KBM-7 (cell line): ENCODE data around the gene CAMK2B.

Experiments used
- DNase-seq: peaks from one replicate; pipeline ENCODE4 v3.0.0-alpha.2; 2015
- in situ Hi-C: fragments of 300-500 bp; cut with MboI; formaldehyde crosslinking; loops from 2 replicates; pipeline ENCODE4 v1.14.3; 2020; ENCODE audit warnings: low sequenced_read_pairs, low pct_unique_long_range_greater_than_20kb, mixed read lengths

The CAMK2B gene

DNA sequence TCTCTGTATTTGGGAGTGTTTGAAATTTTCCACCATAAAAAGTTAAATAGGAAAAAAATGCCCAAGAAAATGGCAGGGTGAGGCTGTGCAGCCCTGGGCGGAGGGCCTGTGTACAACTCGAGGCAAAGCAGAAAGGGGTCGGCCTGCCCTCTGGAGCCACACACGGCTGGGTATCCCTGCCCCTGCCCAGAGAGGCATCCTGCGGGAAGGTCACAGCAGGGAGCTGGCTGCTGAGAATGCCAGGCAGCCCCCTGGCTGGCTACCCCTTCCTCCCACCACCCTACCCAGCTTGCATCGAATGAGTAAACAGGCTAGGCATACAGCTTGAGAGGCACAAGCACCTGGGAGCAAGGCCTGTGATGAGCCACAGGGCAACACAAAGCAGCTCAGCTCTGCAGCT, 46.1 kb downstream of the CAMK2B start:
- in situ Hi-C loops: no loop called here

GRCh38 chr7:44278451-44279161, 46.8 kb downstream of the CAMK2B start:
- in situ Hi-C loops: no loop called here
- DNase-seq: no peak

More for the DNA sequence above, 46.1 kb downstream of the CAMK2B start:
- no peak for DNase-seq

- in situ Hi-C loops: no loop called here
- no peak for DNase-seq
Observed at GRCh38 chr7:44277851-44278250, 47.5 kb downstream of the CAMK2B start.

DNA sequence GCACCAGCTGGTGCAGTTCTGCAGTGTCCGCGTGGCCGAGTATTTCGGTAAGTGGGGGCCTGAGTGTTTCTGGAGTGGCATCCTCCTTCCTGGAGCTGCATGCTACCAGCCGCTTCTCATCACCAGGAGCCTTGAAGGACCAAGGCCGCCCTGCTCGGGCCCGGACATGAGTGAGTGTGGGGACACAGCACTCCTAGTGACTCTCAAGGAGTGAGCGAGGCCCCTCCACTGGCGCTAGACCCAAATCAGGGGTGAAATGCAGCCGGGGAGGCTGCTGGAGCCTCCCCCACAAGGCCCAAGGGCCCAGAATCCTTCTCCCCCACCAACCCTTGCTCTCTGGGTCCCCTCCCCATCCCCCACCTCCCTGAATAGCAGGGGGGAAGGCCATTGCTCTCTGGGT, 48.0 kb downstream of the CAMK2B start:
- in situ Hi-C loops: no loop called here
- DNase-seq: no peak

DNA sequence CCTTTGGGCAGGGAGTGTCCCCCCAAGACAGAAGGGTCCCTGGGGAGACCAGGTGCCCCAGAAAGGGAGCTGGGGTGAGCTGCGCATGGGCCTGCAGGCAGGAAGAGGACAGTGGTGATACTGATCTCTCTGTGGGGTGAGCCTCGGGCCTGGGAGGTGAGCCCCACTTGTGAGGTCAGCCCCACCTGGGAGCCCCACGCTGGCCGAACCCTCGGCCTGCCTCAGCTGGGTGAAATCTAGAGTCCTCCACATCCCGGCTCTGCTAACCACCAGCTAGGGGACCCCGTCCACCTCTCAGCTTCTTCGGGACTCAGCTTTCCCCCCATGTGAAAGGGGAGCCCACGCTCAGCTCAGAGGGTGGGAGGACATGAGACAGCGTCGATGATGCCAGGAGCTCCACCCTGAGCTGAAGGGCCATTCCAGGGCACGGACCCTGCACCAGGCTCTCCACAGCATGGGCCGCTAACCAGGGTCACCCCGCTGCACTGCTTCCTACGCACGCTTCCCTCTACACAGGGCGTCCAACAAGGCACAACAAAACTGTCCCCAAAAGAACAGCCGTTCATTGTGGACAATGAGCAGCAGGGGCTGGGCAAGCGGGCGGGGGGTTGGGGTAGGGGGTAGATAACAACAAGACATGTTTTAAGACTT, 48.7 kb downstream of the CAMK2B start:
- in situ Hi-C loops: no loop called here
- no peak for DNase-seq

DNA sequence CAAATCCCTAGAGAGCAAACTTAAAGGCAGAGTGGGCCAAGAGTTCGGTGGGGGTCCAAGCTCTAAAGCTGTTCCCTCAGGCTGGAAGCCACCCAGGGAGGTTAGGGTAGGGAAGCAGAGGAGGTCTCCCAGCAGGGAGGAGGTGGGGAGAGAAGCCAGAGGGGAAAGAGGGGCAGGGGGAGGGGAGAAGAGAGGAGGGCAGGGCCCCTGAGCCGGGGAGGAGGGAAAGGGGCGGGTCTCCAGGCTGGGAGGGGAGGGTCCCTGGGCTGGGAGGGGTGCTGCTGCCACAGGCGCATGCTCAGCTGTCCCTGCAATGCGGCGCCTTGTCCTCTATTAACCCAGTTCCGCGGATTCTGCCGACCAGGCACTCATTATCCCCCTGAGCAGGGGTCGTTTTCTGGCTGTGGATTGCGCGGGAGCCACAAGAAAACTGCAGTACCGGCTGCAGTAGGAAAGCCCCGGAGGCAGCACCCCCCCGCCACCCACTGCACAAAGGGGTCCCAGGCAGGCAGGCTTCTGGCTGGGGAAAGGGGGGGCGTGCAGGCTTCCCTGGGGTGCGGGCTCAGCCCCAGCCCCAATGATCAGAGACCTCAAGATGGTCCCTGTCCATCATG, 49.3 kb downstream of the CAMK2B start:
- no peak for DNase-seq
- in situ Hi-C loops: no loop called here

GRCh38 chr7:44275146-44275545, 50.2 kb downstream of the CAMK2B start:
- in situ Hi-C loops: no loop called here
- DNase-seq: no peak

- DNase-seq: no peak
- in situ Hi-C loops: no loop called here
Observed at GRCh38 chr7:44274623-44274975, 50.8 kb downstream of the CAMK2B start.

GRCh38 chr7:44273681-44274622, 51.4 kb downstream of the CAMK2B start:
- no peak for DNase-seq
- in situ Hi-C loops: no loop called here

DNA sequence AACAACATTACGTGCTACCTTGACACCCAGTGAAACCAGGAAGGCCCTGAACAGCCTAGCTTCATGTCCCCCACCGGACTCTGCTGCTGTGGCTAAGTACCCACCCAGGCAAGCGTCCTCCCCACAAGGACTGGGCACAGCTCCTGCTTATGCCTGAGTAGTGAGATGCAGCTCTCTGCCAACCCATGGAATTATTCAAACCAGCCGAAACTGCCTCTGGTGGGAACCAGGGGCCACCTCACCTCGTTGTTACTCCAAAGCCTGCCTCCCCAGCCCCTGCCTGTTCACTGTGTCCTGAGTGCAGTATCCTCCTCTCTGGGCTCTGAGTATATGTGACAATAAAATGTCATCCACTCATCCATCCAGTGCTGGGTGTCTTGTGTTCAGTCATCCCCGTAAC, 52.4 kb downstream of the CAMK2B start:
- in situ Hi-C loops: no loop called here
- DNase-seq: no peak

GRCh38 chr7:44272456-44272855, 52.9 kb downstream of the CAMK2B start:
- DNase-seq: no peak
- in situ Hi-C loops: no loop called here

GRCh38 chr7:44269943-44270493, 55.4 kb downstream of the CAMK2B start:
- in situ Hi-C loops: no loop called here
- no peak for DNase-seq

- in situ Hi-C loops: no loop called here
- DNase-seq: no peak
Observed at GRCh38 chr7:44269417-44269816, 56.0 kb downstream of the CAMK2B start.

GRCh38 chr7:44268671-44269070, 56.7 kb downstream of the CAMK2B start:
- DNase-seq: no peak
- in situ Hi-C loops: no loop called here

DNA sequence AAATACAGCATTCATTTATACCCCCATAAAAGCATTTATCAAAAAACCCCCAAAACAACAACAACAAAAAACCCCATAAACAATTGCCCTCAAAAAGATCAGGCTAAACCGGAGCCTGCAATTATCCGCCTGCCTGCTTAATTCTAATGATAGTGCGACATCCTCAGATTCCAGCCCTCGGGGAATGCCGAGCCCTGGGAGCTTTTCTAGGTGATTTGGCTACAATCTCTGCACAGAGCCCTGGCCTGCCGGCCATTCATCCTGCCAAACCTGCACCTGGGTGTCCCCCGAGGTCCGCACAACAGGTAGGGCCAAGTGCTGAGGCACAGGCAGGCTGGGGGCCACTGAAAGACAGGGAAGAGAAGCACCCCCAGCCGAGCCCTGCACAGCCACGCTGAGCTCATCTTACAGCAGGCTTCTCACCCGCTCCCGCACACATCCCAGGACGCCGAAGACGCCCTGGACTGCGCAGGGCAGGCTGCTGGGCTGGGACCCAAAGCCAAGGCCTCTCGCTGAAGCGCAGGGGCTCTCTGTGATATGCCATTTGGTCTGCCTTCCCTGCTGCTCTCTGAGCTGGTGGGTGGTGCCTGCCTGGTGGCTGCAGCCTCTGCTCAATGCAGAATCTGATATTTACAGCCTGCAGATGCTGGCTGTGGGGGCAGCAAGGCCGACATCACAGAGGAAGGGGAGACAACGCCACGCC, 57.5 kb downstream of the CAMK2B start:
- DNase-seq: no peak
- in situ Hi-C loops: no loop called here

DNA sequence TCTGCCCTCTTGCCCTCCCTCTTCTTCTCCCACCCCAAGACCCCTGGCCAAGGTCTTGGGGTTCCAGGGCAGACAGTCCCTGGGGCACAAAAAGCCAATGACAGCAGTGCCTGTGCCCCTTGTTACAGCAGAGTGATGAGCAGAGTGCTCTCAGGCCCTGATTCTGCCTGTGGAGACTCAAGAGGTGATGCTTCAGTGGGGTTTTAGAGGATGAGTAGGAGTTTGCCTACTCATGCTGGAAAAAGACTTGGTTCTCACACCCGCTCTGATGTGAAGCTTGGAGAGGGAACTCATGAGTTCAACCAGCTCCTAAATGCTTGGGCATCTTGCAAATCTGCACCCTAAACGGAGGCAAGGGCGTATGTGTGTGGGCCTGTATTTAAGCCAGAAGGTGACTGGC, 58.2 kb downstream of the CAMK2B start:
- in situ Hi-C loops: no loop called here
- DNase-seq: no peak

DNA sequence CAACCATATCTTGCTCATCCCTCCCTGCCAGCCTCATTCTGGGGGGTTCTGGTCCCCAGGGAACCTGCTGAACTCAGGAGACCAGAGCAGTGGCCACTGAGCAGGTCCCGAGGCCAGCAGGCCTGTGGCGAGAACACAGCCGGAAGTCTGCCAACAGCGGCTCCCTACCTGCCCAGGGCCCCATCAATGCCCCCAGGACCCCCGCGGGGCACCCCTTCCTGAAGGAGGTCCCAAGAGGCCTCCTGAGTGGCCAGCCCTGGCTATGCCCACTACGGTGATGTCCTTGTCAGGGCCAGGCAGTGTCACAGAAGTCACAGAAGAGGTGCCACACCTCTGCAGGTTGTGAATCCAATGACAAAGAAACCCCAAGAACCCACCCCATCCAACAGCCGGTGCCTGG, 58.9 kb downstream of the CAMK2B start:
- DNase-seq: no peak
- in situ Hi-C loops: no loop called here

GRCh38 chr7:44265728-44266127, 59.7 kb downstream of the CAMK2B start:
- no peak for DNase-seq

More at GRCh38 chr7:44265728-44266127, 59.7 kb downstream of the CAMK2B start:
- in situ Hi-C loops: no loop called here
